ENCODE results near the gene ATAT1.

ATAT1 gene

GRCh38 chr6:30626484-30627366 lies at the start of gene ATAT1:
TSS of gene ATAT1 (plus strand) at chr6:30626874.
- peak; percentile 89 for DNase-seq

GRCh38 chr6:30578051-30578450 lies 48.6 kb upstream of the ATAT1 start:
- DNase-seq: no peak

DNA sequence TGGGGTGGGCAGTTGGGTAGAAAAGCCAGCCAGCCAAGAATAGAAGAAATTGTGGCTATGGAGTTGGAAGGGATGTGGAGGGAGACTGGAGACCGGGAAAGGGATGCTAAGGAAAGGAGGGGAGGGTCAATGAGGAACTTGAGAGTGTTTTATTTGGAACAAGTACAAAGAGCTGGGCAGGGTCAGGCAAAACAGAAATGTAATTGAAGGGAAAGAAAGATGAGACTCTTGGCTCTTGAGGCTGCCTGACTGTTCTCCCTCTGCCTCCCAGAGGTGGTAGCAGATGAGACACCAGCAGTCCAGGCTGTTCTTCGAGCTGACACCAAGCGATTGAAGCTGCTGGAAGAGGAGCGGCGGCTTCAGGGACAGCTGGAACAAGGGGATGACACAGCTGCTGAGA lies 42.8 kb upstream of the ATAT1 start:
- no peak for DNase-seq

DNA sequence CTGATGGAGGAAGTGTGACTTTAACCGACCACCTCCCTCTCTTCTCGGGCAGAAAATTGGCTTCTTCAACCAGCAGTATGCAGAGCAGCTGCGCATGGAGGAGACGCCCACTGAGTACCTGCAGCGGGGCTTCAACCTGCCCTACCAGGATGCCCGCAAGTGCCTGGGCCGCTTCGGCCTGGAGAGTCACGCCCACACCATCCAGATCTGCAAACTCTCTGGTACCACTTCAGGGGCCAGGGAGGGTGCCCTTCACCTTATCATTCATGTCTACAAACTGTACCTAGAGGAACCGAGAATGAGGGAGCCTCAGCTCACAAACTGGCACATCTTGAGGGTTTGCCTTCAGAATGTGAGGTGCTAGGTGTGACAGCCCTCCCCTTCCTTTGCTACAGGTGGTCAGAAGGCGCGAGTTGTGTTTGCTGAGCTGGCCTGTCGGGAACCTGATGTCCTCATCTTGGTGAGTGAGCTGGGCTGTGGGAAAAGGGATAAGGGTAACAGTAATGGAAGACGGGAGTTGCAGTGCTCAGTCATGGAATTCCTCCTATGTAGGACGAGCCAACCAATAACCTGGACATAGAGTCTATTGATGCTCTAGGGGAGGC lies 36.8 kb upstream of the ATAT1 start:
- DNase-seq: no peak

DNA sequence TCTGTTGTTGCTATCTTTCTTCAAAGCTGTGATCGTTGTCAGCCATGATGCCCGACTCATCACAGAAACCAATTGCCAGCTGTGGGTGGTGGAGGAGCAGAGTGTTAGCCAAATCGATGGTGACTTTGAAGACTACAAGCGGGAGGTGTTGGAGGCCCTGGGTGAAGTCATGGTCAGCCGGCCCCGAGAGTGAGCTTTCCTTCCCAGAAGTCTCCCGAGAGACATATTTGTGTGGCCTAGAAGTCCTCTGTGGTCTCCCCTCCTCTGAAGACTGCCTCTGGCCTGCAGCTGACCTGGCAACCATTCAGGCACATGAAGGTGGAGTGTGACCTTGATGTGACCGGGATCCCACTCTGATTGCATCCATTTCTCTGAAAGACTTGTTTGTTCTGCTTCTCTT lies 36.2 kb upstream of the ATAT1 start:
- no peak for DNase-seq

DNA sequence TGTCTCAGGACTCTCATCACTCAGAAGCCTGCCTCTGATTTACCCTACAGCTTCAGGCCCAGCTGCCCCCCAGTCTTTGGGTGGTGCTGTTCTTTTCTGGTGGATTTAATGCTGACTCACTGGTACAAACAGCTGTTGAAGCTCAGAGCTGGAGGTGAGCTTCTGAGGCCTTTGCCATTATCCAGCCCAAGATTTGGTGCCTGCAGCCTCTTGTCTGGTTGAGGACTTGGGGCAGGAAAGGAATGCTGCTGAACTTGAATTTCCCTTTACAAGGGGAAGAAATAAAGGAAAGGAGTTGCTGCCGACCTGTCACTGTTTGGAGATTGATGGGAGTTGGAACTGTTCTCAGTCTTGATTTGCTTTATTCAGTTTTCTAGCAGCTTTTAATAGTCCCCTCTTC lies 35.7 kb upstream of the ATAT1 start:
- no peak for DNase-seq

DNA sequence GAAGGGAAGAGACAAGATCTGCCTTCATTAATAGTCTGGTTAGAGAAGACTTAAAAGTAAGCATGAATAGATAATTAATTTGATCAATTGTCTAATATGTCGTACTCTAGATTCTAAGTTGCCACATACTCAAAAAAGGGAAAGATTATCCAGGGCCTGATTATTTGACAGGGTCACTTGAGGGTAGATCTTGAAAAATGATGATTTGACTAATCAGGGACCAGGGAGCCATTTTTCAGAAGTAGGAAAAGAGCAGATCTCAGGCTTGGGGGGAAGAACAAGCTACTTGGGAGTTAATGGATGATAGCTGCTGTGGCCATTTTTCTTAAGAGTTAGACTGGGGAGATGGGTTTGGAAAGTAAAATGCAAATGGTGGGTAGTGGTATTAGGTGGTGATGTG lies 34.4 kb upstream of the ATAT1 start:
- no peak for DNase-seq

DNA sequence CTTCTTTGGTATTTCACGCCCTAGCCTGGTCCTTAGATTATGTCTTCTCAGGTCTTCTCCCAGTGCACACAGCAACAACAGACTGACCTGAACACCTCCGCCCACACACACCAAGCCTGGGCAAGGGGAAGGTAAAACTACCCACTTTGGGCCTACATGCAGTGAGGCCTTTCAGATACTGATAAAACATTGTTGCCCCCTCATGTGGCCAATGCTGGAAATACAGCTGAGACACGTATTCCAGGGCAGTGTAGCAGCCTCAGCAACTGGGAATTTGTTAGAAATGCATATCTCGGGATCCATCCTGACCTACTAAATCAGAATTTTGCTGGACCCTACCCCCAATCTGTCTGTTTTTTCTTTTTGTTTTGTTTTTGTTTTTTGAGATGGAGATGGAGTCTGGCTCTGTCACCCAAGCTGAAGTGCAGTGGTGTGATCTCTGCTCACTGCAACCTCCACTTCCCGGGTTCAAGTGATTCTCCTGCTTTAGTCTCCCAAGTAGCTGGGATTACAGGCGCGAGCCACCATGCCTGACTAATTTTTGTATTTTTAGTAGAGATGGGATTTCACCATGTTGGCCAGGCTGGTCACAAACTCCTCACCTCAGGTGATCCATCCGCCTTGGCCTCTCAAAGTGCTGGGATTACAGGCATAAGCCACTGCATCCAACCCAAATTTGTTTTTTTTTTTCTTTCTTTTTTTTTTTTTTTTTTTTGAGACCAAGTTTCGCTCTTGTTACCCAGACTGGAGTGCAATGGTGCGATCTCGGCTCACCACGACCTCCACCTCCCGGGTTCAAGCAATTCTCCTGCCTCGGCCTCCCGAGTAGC lies 29.1 kb upstream of the ATAT1 start:
- peak; percentile 83 for DNase-seq

DNA sequence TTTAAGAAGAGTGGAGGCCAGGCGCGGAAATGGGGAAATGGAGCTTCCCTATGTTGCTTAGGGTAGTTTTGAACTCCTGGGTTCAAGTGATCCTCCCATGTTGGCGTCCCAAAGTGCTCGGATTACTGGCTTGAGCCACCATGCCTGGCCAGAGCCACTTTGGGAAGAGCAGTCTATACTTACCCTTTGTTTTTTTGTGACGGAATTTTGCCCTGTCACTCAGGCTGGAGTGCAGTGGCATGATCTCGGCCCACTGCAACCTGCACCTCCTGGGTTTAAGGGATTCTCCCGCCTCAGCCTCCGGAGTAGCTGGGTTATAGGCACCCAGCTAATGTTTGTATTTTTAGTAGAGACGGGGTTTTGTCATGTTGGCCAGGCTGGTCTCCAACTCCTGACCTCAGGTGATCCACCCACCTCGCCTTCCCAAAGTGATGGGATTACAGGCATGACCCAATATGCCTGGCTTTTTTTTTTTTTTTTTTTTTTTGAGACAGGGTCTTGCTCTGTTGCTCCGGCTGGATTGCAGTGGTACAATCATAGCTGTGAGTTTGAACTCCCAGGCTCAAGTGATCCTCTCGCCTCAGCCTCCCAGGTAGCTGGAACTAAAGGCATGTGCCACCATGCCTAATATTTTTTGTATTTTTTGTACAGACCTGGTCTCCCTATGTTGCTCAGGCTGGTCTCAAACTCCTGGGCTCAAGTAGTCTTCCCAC lies 27.6 kb upstream of the ATAT1 start:
- DNase-seq: no peak

DNA sequence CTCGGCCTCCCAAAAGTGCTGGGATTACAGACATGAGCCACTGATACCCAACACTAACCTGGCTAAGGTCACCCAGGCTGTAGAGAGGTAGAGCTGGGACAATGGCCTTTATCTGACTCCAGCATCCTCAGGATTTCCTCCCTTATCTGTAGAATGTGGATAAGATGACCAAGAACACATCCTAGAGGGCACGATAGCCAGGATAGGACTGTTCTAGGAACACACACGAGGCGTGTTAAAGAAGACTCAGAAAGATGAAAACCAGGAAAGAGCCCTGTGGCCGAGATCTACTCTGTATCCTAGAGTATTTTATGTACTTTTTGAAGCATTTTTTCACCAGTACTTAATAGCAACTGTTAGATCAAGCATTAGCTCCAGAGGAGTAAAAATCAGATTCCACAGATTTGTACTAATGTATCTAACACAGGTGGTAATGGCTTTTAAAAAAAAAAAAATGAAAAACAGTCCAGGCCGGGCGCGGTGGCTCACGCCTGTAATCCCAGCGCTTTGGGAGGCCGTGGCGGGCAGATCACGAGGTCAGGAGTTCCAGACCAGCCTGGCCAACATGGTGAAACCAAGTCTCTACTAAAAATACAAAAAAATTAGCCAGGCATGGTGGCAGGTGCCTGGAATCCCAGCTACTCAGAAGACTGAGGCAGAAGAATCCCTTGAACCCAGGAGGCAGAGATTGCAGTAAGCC lies 26.9 kb upstream of the ATAT1 start:
- DNase-seq: no peak

- no peak for DNase-seq
Measured at GRCh38 chr6:30600451-30600961, 26.2 kb upstream of the ATAT1 start.

DNA sequence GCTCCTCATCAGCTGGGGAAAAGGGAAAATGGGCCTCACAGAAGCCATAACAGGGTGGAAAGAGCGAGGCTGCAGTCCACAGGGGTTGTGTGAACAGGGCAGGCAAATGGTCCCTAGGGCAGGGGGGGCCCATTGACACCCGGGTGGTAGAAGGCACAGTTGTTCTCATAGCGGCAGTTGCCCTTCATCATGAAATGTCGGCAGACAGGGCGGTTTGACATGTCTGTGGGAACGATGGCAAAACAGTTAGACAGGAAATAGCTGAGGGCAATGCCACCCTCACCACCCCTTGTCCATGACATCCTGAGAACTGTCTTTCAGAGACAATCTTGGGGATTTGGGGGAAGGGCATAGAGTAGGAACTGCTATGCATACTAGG lies 25.2 kb upstream of the ATAT1 start:
- DNase-seq: no peak

GRCh38 chr6:30601815-30602641 lies 24.6 kb upstream of the ATAT1 start:
- no peak for DNase-seq

- DNase-seq: no peak
Measured at GRCh38 chr6:30603961-30604360, 22.7 kb upstream of the ATAT1 start.

- DNase-seq: no peak
Measured at GRCh38 chr6:30610065-30610464, 16.6 kb upstream of the ATAT1 start.

- DNase-seq: no peak
Measured at GRCh38 chr6:30611150-30611855, 15.4 kb upstream of the ATAT1 start.

GRCh38 chr6:30611856-30612194 lies 14.8 kb upstream of the ATAT1 start:
- DNase-seq: no peak

GRCh38 chr6:30612213-30612612 lies 14.5 kb upstream of the ATAT1 start:
- DNase-seq: no peak

- no peak for DNase-seq
Measured at GRCh38 chr6:30612687-30613248, 13.9 kb upstream of the ATAT1 start.
